ENCODE results near the gene BMP15. TPM values are rescaled to one million over a fixed set of nuclear protein-coding genes. Genes with fewer than 3 reads are reported as not detected.

Gene BMP15
- not detected for total RNA-seq
- long read RNA-seq = 0 reads

DNA sequence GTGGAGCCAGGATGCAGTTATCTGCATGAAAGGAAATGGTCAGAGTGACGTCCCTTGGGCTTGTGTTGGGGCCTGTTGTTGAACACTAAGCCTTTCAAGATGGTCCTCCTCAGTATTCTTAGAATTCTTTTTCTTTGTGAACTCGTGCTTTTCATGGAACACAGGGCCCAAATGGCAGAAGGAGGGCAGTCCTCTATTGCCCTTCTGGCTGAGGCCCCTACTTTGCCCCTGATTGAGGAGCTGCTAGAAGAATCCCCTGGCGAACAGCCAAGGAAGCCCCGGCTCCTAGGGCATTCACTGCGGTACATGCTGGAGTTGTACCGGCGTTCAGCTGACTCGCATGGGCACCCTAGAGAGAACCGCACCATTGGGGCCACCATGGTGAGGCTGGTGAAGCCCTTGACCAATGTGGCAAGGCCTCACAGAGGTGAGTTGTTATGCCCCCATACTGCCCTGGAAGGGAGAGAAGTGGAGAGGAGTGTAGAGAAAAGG is at the start of gene BMP15:
TSS of gene BMP15 (plus strand) at position 51 of the 492 bp plus-strand sequence. CDS start at position 100, 49 bp downstream.
- intact Hi-C loops (cut with DNase I) = no loop called here

DNA sequence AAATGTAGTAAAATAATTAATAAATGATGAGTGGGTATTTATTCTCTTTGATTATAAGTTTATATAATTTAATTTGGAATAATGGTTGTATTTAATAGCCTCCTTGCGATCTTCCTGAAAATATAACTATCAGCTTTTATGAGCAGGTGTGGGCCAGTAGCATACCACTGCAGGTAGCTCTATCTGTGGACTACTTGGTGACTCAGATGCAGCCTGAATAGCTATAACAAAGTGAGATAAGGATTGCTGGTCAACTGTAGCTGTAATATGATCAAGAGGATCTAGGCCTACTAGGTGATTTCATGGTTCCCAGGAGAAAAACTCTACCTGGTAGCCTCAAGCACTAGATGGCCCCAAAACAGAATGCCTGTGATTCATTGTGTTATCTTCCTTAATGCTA is 47.1 kb upstream of the BMP15 start:
- H3K27ac ChIP-seq = no peak overlapping the region
- intact Hi-C loops (cut with DNase I) = no loop called here
- no peak for ATAC-seq
- H3K4me1 ChIP-seq = peaks cover 0 to 8% (median 0%) of the 10 kb centered on the region in 4 donors
- H3K27me3 ChIP-seq = no peaks in the 10 kb centered on the region
- no peaks in the 10 kb centered on the region for H3K9me3 ChIP-seq
- 87% methylated on average over 1 of the region's 1 CpG for WGBS (ENCODE audit: insufficient coverage, low coverage, low lambda C conversion rate, missing lambda C conversion rate)
- TF ChIP-seq POLR2A (IDR thresholded peaks at IDR 0.05) = no peak
- TF ChIP-seq, protein P1, sequence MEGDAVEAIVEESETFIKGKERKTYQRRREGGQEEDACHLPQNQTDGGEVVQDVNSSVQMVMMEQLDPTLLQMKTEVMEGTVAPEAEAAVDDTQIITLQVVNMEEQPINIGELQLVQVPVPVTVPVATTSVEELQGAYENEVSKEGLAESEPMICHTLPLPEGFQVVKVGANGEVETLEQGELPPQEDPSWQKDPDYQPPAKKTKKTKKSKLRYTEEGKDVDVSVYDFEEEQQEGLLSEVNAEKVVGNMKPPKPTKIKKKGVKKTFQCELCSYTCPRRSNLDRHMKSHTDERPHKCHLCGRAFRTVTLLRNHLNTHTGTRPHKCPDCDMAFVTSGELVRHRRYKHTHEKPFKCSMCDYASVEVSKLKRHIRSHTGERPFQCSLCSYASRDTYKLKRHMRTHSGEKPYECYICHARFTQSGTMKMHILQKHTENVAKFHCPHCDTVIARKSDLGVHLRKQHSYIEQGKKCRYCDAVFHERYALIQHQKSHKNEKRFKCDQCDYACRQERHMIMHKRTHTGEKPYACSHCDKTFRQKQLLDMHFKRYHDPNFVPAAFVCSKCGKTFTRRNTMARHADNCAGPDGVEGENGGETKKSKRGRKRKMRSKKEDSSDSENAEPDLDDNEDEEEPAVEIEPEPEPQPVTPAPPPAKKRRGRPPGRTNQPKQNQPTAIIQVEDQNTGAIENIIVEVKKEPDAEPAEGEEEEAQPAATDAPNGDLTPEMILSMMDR (IDR thresholded peaks at IDR 0.05) = no peak
- no peaks in the 10 kb centered on the region for H3K36me3 ChIP-seq
- H3K4me3 ChIP-seq = no peak overlapping the region
- no peak for DNase-seq

More for the DNA sequence above, at the start of gene BMP15:
- Histone ChIP-seq H3K4me1 (no peaks in the 10 kb centered on the region), H3K27me3 (no peaks in the 10 kb centered on the region), H3K27ac (no peak within 1 kb of the TSS), H3K9me3 (no peaks in the 10 kb centered on the region), H3K36me3 (no peaks in the 10 kb centered on the region), H3K4me3 (no peak within 1 kb of the TSS)
- ATAC-seq = no peak
- TF ChIP-seq, protein P1 (IDR thresholded peaks at IDR 0.05) = no peak
- no peak for TF ChIP-seq POLR2A (IDR thresholded peaks at IDR 0.05)
- DNase-seq = no peak
- 42% methylated on average over 3 of the region's 9 CpGs for WGBS (ENCODE audit: insufficient coverage, low coverage, low lambda C conversion rate, missing lambda C conversion rate)

DNA sequence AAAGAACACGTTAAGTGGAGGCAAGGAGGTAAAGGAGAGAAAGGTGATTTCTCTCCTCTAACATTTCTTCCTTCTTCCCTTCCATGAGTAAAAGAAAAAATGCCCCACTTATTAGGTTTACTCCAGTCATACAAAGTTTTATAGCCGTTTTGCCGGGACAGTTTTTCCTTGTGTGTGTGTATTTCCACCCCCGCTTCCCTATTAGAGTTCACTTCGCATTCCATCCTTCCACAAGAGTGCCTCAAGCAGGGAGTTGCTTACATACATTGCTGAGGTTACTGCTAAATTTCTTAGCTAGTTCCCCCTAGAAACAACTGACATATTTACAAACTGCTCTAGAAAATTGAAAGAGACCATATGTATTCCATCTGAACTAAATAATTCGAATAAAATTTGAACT is 45.2 kb upstream of the BMP15 start:
- TF ChIP-seq POLR2A (IDR thresholded peaks at IDR 0.05) = no peak
- TF ChIP-seq, protein P1 (IDR thresholded peaks at IDR 0.05) = no peak
- intact Hi-C loops (cut with DNase I) = no loop called here
- Histone ChIP-seq H3K4me3 (no peak overlapping the region), H3K9me3 (no peaks in the 10 kb centered on the region), H3K27me3 (no peaks in the 10 kb centered on the region), H3K4me1 (peaks cover 0 to 8% (median 0%) of the 10 kb centered on the region in 4 donors), H3K36me3 (no peaks in the 10 kb centered on the region), H3K27ac (no peak overlapping the region)
- WGBS (ENCODE audit: insufficient coverage, low coverage, low lambda C conversion rate, missing lambda C conversion rate) = 63% methylated on average over 6 of the region's 6 CpGs
- DNase-seq = no peak
- no peak for ATAC-seq

DNA sequence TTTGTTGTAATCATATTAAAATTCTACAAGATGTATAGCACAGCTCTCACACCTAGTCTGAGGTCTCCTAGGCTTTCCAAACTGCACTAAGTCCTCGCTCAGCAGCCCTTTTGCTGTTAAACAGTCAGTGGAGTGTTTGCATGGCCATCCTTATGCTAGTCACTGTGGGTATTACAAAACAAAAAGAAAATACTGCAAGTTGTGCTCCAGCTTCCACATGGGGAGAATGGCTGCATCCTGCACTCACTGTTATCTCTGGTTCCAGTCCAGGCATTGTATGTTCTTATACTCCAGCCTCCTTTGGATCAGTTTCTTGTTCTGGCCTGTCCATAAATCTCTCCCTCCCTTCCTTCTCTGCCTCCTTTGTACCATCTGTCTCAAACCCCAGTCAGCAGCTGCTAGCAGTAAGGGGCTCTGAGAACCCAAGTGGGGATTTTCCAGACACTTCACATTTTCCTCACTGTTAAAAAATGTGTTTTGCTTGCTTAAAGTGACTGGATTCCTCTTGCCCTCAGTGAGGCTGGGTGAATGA is 38.5 kb upstream of the BMP15 start:
- no peak for TF ChIP-seq POLR2A (IDR thresholded peaks at IDR 0.05)
- TF ChIP-seq, protein P1 (IDR thresholded peaks at IDR 0.05) = no peak
- no peak for ATAC-seq
- no peaks in the 10 kb centered on the region for H3K27me3 ChIP-seq
- DNase-seq = no peak
- H3K4me3 ChIP-seq = no peak overlapping the region
- no peaks in the 10 kb centered on the region for H3K9me3 ChIP-seq
- WGBS (ENCODE audit: insufficient coverage, low coverage, low lambda C conversion rate, missing lambda C conversion rate) = 38% methylated on average over 1 of the region's 1 CpG
- intact Hi-C loops (cut with DNase I) = no loop called here
- no peak overlapping the region for H3K27ac ChIP-seq
- no peaks in the 10 kb centered on the region for H3K4me1 ChIP-seq
- H3K36me3 ChIP-seq = no peaks in the 10 kb centered on the region

All from right lobe of liver (tissue), 6 donors.